WERI-Rb-1 (cell line): Measurements from ENCODE around the gene RHOH.

Source experiments
- DNase-seq: peaks from one replicate; pipeline ENCODE4 v3.0.0-alpha.2; 2020
- H3K27ac ChIP-seq: fragments of 250-450 bp; sonication (Bioruptor Pico); 2 replicates; pipeline ENCODE4 v1.5.1; 2020; ENCODE audit warnings: mild to moderate bottlenecking, moderate library complexity
- H3K27me3 ChIP-seq: fragments of 250-450 bp; sonication (Bioruptor Pico); 2 replicates; pipeline ENCODE4 v1.5.1; 2021; ENCODE audit warnings: mild to moderate bottlenecking, low read depth, moderate library complexity; ENCODE audit not compliant: insufficient read depth, severe bottlenecking
- H3K36me3 ChIP-seq: fragments of 250-450 bp; sonication (Bioruptor Pico); 2 replicates; pipeline ENCODE4 v1.5.1; 2020; ENCODE audit warnings: mild to moderate bottlenecking, moderate library complexity
- H3K4me3 ChIP-seq: 2 replicates; pipeline ENCODE4 v1.5.1; 2011; ENCODE audit warnings: low read depth, mild to moderate bottlenecking, control low read depth, low read length
- H3K9me3 ChIP-seq: fragments of 250-450 bp; sonication (Bioruptor Pico); 2 replicates; pipeline ENCODE4 v1.5.1; 2021; ENCODE audit warnings: mild to moderate bottlenecking, moderate library complexity; ENCODE audit not compliant: severe bottlenecking
- CTCF ChIP-seq: IDR thresholded peaks from 2 replicates; pipeline ENCODE4 v1.5.1; 2011; ENCODE audit warnings: low read depth, mild to moderate bottlenecking, control low read depth, inconsistent platforms, low read length

RHOH gene

DNA sequence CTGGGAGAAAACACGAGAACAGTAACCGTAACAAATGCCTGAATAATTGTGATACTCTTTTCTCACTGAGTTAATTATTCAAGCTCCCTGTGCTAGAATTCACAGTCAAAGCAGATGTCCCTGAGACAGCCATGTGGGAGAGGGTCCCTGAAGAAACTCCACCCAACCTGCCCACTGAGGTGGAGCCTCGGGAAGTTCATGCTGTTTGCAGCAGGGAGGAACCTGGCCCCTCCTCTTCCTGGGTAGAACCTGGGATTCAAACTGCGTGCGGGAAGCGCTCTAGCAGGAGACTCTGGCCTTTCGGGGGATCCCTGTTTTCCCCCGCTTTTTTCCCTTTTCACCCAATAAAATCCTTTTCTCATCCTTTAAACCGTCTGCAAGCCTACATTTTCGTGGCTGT lies 20.2 kb upstream of the RHOH start:
- H3K36me3 ChIP-seq, result no peaks in the 10 kb centered on the region
- no peak for DNase-seq
- no peaks in the 10 kb centered on the region for H3K9me3 ChIP-seq
- H3K27me3 ChIP-seq, result no peaks in the 10 kb centered on the region
- no peak for TF ChIP-seq CTCF
- no peak overlapping the region for H3K4me3 ChIP-seq
- no peak overlapping the region for H3K27ac ChIP-seq

GRCh38 chr4:40177591-40177990 lies 19.2 kb upstream of the RHOH start:
- TF ChIP-seq CTCF, result no peak
- no peaks in the 10 kb centered on the region for H3K27me3 ChIP-seq
- no peak overlapping the region for H3K27ac ChIP-seq
- H3K9me3 ChIP-seq, result no peaks in the 10 kb centered on the region
- no peak overlapping the region for H3K4me3 ChIP-seq
- H3K36me3 ChIP-seq, result no peaks in the 10 kb centered on the region
- no peak for DNase-seq

DNA sequence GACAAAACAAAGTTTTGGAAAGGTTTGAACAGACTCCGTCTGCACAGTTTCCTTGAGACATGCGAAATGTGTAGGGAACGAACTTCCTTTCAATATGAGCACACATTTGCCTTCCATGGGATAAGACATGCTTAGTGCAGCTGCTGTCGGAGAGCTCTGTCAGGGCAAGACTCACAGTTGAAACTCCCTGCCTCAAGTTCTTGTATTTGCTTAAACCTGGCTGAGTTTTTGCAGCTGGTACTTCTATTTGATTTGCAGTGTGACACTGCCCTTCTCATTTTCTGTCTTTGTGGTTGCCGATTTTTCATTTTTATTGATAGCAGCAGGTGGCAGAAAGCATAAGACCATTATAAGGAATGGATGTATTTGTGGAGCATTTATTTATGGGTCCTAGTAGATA lies 18.2 kb upstream of the RHOH start:
- TF ChIP-seq CTCF, result no peak
- no peak for DNase-seq
- H3K9me3 ChIP-seq, result no peaks in the 10 kb centered on the region
- no peaks in the 10 kb centered on the region for H3K27me3 ChIP-seq
- no peak overlapping the region for H3K27ac ChIP-seq
- no peaks in the 10 kb centered on the region for H3K36me3 ChIP-seq
- no peak overlapping the region for H3K4me3 ChIP-seq

DNA sequence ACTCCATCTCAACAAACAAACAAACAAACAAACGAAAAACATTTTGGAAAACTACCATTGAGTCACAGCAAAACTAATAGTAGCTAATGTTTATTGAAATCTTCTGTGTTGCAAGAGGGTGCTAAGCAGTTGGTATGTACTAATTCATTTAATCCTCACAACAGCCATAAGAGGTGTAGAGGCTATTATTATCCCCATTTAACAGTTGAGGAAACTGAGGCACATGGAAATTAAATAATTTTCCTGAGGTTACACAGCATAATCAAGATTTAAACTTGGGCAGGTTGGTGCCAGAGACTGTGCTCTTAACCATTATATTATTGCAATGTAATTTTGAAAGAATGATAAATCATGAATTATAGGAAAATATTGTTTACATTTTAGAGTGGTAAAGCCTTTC lies 17.5 kb upstream of the RHOH start:
- Histone ChIP-seq H3K36me3 (no peaks in the 10 kb centered on the region), H3K4me3 (no peak overlapping the region), H3K9me3 (no peaks in the 10 kb centered on the region), H3K27me3 (no peaks in the 10 kb centered on the region), H3K27ac (no peak overlapping the region)
- DNase-seq, result no peak
- no peak for TF ChIP-seq CTCF

- Histone ChIP-seq H3K9me3 (no peaks in the 10 kb centered on the region), H3K27me3 (no peaks in the 10 kb centered on the region), H3K27ac (no peak overlapping the region), H3K4me3 (no peak overlapping the region), H3K36me3 (no peaks in the 10 kb centered on the region)
- no peak for DNase-seq
- no peak for TF ChIP-seq CTCF
Observed at GRCh38 chr4:40180356-40180755, 16.5 kb upstream of the RHOH start.

DNA sequence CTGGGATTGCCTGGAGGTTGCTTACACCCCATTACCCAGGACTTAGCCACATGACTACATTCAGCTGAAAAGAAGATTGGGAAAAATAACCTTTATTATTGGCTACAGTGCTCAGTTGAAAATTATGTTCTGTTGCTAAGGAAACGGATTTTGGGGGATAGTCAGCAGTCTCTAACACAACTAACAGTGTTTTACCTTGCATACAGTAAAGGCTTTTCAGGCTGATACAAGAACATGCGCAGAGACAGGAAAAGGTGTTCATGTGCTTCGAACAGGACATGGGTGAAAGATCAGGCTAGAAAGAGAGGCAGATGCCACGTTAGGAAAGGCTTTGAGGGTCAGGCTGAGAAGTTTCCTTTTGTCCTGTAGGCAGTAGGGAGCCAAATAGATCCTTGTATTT lies 14.8 kb upstream of the RHOH start:
- no peaks in the 10 kb centered on the region for H3K36me3 ChIP-seq
- no peaks in the 10 kb centered on the region for H3K27me3 ChIP-seq
- H3K27ac ChIP-seq, result no peak overlapping the region
- H3K9me3 ChIP-seq, result no peaks in the 10 kb centered on the region
- no peak overlapping the region for H3K4me3 ChIP-seq
- no peak for TF ChIP-seq CTCF
- DNase-seq, result no peak
